OCI-LY1 (cell line): ENCODE data around the gene CRYBG1.

Experiments used
- H2AFZ ChIP-seq: fragments of 200-600 bp; sonication (generic), shearing (Covaris generic); 2 replicates; pipeline ENCODE4 v1.6.0; 2014; ENCODE audit warnings: antibody characterized with exemption, mild to moderate bottlenecking, low read length
- H3F3A ChIP-seq: fragments of 200-600 bp; sonication (generic), shearing (Covaris generic); 2 replicates; pipeline ENCODE4 v1.6.0; 2014; ENCODE audit warnings: mild to moderate bottlenecking, antibody characterized with exemption, low read length, moderate library complexity; ENCODE audit not compliant: insufficient read depth
- H3K27ac ChIP-seq: fragments of 200-600 bp; sonication (generic); 2 replicates; pipeline ENCODE4 v1.5.1; 2014; ENCODE audit warnings: low read length, mixed run types, mild to moderate bottlenecking, low read depth; ENCODE audit not compliant: poor library complexity, severe bottlenecking
- H3K27me3 ChIP-seq: fragments of 200-600 bp; sonication (generic); 2 replicates; pipeline ENCODE4 v1.6.0; 2014; ENCODE audit warnings: antibody characterized with exemption, mild to moderate bottlenecking, low read length, moderate library complexity; ENCODE audit not compliant: insufficient read depth
- H3K36me3 ChIP-seq: fragments of 200-600 bp; sonication (generic); 2 replicates; pipeline ENCODE4 v1.6.1; 2014; ENCODE audit warnings: mild to moderate bottlenecking, antibody characterized with exemption, low read length, moderate library complexity, mixed read lengths; ENCODE audit not compliant: insufficient read depth
- H3K4me1 ChIP-seq: fragments of 200-600 bp; sonication (generic); 2 replicates; pipeline ENCODE4 v1.5.1; 2014; ENCODE audit warnings: mild to moderate bottlenecking, low read length, moderate library complexity; ENCODE audit not compliant: insufficient read depth, severe bottlenecking
- H3K4me2 ChIP-seq: fragments of 200-600 bp; sonication (generic), shearing (Covaris generic); 2 replicates; pipeline ENCODE4 v1.6.1; 2014; ENCODE audit warnings: low read length
- H3K4me3 ChIP-seq: fragments of 200-600 bp; sonication (generic); 2 replicates; pipeline ENCODE4 v1.5.1; 2014; ENCODE audit warnings: low read length, low read depth, mild to moderate bottlenecking, mixed read lengths; ENCODE audit not compliant: poor library complexity, severe bottlenecking
- H3K79me2 ChIP-seq: fragments of 200-600 bp; shearing (Covaris generic); 2 replicates; pipeline ENCODE4 v1.6.1; 2016; ENCODE audit warnings: mixed run types, low read length, mixed read lengths; ENCODE audit not compliant: insufficient read depth
- H3K9ac ChIP-seq: fragments of 200-600 bp; sonication (generic), shearing (Covaris generic); 2 replicates; pipeline ENCODE4 v1.6.1; 2014; ENCODE audit warnings: mild to moderate bottlenecking, low read length, mixed read lengths
- H3K9me2 ChIP-seq: fragments of 200-600 bp; sonication (generic), shearing (Covaris generic); 2 replicates; pipeline ENCODE4 v1.6.1; 2014; ENCODE audit warnings: low read depth, mild to moderate bottlenecking, low read length, mixed read lengths
- H3K9me3 ChIP-seq: fragments of 200-600 bp; shearing (Covaris generic); 2 replicates; pipeline ENCODE4 v1.6.1; 2014; ENCODE audit warnings: low read length, mixed read lengths
- H4K20me1 ChIP-seq: fragments of 200-600 bp; sonication (generic), shearing (Covaris generic); 2 replicates; pipeline ENCODE4 v1.6.0; 2016; ENCODE audit warnings: mild to moderate bottlenecking, low read length; ENCODE audit not compliant: insufficient read depth
- CTCF ChIP-seq: fragments of 200-600 bp; sonication (generic), shearing (Covaris generic); IDR thresholded peaks from 2 replicates; pipeline ENCODE4 v1.5.1; 2017; ENCODE audit warnings: mild to moderate bottlenecking, antibody characterized with exemption, low read length, moderate library complexity, mixed read lengths
- EZH2 ChIP-seq: fragments of 200-600 bp; sonication (generic), shearing (Covaris generic); IDR thresholded peaks from 2 replicates; pipeline ENCODE4 v1.8.0; 2017; ENCODE audit warnings: borderline replicate concordance, mixed run types, mild to moderate bottlenecking, antibody characterized with exemption, low read length, moderate library complexity, mixed read lengths

Gene CRYBG1

GRCh38 chr6:106522562-106523250, 162.2 kb downstream of the CRYBG1 start:
- peaks cover 26% of the 10 kb centered on the region for H3K79me2 ChIP-seq
- H3K27ac ChIP-seq = peak overlapping the region; percentile 96
- H3K9me3 ChIP-seq = no peaks in the 10 kb centered on the region
- peaks cover 3% of the 10 kb centered on the region; the same call in 1 of the 2 replicates for H3F3A ChIP-seq
- peak overlapping the region; percentile 76 for H3K4me2 ChIP-seq
- no peaks in the 10 kb centered on the region for H4K20me1 ChIP-seq
- H3K9me2 ChIP-seq = no peaks in the 10 kb centered on the region
- H2AFZ ChIP-seq = no peak overlapping the region
- no peak for TF ChIP-seq CTCF
- TF ChIP-seq EZH2 = no peak
- peaks cover 10% of the 10 kb centered on the region; the same call in 1 of the 2 replicates for H3K36me3 ChIP-seq
- peaks cover 86% of the 10 kb centered on the region for H3K4me1 ChIP-seq
- H3K4me3 ChIP-seq = peak overlapping the region; percentile 64
- no peaks in the 10 kb centered on the region for H3K27me3 ChIP-seq
- H3K9ac ChIP-seq = peak overlapping the region; percentile 72

- H3K4me1 ChIP-seq = peaks cover 63% of the 10 kb centered on the region
- peak overlapping the region; percentile 96 for H3K27ac ChIP-seq
- H3F3A ChIP-seq = peaks cover 3% of the 10 kb centered on the region; the same call in 1 of the 2 replicates
- peaks cover 25% of the 10 kb centered on the region for H3K36me3 ChIP-seq
- H3K9me3 ChIP-seq = no peaks in the 10 kb centered on the region
- peak overlapping the region; percentile 58 for H3K4me3 ChIP-seq
- no peaks in the 10 kb centered on the region for H3K27me3 ChIP-seq
- no peaks in the 10 kb centered on the region for H3K9me2 ChIP-seq
- H3K9ac ChIP-seq = peak overlapping the region; percentile 56; the same call in 1 of the 2 replicates
- no peaks in the 10 kb centered on the region for H4K20me1 ChIP-seq
- H3K79me2 ChIP-seq = peaks cover 18% of the 10 kb centered on the region
- H3K4me2 ChIP-seq = peak overlapping the region; percentile 76
- H2AFZ ChIP-seq = no peak overlapping the region
- no peak for TF ChIP-seq CTCF
- no peak for TF ChIP-seq EZH2
Observed at GRCh38 chr6:106525107-106525881, 164.8 kb downstream of the CRYBG1 start.

GRCh38 chr6:106525882-106526275, 165.4 kb downstream of the CRYBG1 start:
- peak overlapping the region; percentile 76; the same call in 1 of the 2 replicates for H3K4me2 ChIP-seq
- H3K79me2 ChIP-seq = peaks cover 18% of the 10 kb centered on the region
- H3K4me3 ChIP-seq = no peak overlapping the region
- no peaks in the 10 kb centered on the region for H3K9me2 ChIP-seq
- H3K9me3 ChIP-seq = no peaks in the 10 kb centered on the region
- no peak overlapping the region for H3K9ac ChIP-seq
- H3F3A ChIP-seq = peaks cover 3% of the 10 kb centered on the region; the same call in 1 of the 2 replicates
- H4K20me1 ChIP-seq = no peaks in the 10 kb centered on the region
- peak overlapping the region; percentile 96 for H3K27ac ChIP-seq
- no peak for TF ChIP-seq EZH2
- TF ChIP-seq CTCF = no peak
- peaks cover 57% of the 10 kb centered on the region for H3K4me1 ChIP-seq
- H3K36me3 ChIP-seq = peaks cover 29% of the 10 kb centered on the region
- no peaks in the 10 kb centered on the region for H3K27me3 ChIP-seq
- H2AFZ ChIP-seq = no peak overlapping the region
